Embryonic facial prominence (tissue), 1 donor: ENCODE measurements around the gene PRRT1B.

Experiments
- DNase-seq: peaks from one replicate; pipeline ENCODE4 v3.0.0-alpha.2; 2016; ENCODE audit errors: extremely low spot score

PRRT1B gene

DNA sequence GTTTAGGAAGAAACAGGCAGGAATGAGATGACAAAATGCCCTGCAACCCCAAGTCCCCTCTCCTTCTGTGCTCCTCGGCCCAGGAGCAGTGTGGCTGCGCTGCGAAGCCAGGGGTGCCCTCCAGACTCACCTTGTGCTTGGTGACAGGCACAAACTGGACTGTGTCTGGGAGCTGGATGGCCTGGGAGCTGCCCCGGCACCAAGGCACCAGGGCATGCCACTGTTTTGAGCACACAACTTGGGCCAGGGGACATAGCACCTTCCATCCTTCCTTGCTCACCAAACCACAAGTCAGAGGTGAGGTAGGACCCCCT is 51.1 kb downstream of the PRRT1B start:
- no peak for DNase-seq

DNA sequence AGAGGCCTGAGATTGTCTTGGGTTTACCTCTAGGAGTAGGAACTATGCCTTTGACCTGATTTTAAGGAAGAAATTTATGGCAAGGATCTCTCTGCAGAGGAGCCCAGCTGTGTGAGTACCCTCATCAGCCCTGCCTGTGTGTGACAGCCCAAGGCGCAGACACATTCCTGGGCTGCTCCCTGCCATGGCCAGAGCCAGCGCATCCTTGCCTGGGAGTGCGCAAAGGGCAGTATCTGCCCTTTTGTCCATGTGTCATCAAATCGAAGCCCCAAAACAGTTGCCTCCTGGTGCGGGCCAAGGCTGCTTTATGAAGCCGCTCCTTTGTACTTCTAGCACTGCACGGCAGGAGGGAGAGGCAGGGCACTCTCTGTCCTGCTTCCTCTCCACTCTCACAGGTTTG is 51.9 kb downstream of the PRRT1B start:
- no peak for DNase-seq

- DNase-seq, result no peak
These were observed 52.8 kb downstream of the PRRT1B start for GRCh38 chr9:131598121-131598520.

GRCh38 chr9:131601683-131602181 is 56.4 kb downstream of the PRRT1B start:
- DNase-seq, result no peak

DNA sequence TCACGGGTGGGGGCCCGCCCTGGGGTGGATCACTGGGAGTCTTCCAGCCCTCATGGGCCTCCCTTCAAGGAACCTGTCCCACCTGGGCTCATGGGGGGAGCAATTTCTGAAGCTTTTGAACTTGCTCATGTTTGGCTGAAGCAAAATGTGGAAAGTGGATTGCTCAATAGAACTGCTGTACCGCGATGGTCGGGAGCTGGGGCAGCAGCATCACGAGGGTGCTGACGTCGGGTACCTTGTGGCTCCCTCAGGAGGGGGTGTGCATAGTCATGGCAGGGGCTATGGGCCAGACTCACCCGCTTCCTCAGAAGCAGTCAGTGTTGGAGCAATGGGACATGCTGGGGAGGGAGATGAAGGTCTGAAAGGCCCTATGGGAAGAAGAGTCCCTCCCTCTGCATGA is 57.9 kb downstream of the PRRT1B start:
- no peak for DNase-seq

DNA sequence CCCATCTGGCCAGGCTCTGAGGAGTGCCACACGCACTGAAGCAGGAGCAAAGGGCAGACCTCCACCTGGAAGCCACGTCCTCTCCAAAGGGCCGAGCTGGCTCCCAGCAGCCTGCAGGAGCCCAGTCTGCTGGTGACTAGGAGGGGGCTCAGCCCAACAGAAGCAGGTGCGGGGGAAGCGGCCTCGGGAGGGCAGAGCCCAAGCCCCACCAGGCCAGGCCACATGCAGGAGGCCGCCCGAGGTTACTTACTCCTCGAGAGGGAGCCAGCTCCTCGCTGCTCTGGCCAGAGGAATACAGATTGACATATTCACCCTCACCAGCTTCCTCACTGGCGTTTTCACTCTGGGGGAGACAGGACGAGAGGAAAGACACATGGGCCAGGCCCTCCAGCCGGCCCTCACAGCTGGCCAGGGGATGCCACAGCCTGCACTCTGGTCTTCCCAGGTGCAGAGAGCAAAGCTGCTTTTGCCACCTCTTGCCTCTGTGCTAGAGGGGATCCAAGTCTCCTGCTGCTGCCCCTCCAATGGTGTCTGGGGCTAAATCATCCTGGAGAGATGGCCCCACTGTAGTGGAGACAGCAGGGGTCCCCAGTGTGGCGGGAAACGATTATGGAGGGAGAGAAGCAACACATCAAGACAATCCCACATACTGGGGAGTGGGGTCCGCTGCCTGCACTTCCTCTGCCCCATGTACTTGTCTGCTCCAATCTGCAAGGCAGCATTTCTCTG is 58.6 kb downstream of the PRRT1B start:
- DNase-seq, result no peak

GRCh38 chr9:131605770-131606590 is 60.7 kb downstream of the PRRT1B start:
- no peak for DNase-seq

DNA sequence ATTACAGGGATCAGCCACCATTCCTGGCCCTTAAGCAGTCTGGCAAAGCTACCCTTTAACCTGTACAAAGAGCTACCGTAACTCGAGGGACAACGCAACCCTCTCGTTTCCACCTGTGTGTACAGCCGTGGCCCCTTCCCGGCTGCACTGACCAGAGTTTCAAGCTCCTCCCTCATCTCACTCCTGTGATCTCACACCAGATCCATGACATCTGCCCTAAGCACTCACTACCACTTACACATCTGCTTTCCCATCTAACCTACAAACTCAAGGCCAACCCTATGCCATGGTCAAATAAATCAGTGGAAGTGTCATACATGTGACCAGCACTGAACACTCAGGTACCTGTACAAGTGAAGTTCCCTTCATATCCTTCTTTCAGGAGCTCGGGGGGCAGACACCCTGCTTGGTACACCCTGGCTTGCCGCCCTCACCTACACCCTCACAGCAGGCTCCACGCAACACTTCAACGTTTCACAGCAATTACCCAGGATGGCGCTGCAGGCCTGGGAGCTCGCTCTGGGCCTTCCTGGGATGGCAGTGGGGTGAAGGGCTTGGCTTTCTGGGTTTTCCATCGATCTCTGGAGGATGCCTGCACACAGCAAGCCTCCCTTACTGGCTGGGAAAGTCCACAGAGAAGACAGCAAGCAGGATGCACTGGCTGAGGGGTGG is 61.7 kb downstream of the PRRT1B start:
- no peak for DNase-seq

DNA sequence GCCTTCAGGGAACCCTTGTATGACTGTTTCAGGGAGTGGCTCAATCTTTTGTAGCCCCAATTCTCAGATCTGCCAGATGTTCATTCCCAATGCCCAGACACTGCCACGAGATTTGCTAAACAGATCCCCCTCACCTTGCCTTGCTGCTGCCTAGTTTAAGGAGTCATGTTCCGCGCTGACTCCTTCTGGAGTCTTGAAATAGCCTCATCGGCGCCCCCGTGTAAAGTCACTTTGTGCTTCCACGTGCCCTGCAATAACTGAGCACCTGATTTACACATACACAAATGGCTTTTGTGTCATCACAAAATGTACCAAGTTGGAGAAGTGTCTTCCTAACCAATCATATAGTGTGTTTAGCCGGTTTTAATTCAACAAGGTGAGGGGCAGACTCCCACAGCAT is 62.3 kb downstream of the PRRT1B start:
- DNase-seq, result no peak

- DNase-seq, result peak; percentile 86
These were observed 63.2 kb downstream of the PRRT1B start for GRCh38 chr9:131608493-131609037.
